Fibroblast of skin of abdomen (primary cell): ENCODE measurements around the gene CADM3.

Source experiments
- DNase-seq: peaks from one replicate; pipeline ENCODE4 v3.0.0-alpha.2; 2013

CADM3 gene

GRCh38 chr1:159173320-159173719 is 1.9 kb downstream of the CADM3 start:
- no peak for DNase-seq

DNA sequence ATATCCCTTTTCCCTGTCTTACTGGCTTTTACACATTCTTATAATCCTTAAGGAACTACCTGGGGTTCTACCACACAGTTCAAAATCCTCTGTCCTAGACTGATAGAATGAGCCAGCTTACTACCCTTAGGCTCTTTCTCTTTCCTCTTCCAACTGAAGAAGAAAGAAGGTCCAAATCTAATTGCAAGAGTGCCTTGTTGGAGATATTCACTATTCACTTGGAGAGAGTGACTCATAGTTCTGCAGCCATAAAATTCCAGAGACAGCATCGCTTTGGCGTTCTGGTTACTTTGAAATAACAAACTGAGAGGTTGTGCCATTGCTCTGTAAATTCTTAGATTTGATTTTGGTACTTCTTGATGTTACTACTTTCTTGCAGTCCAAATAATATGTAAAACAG is 4.2 kb downstream of the CADM3 start:
- no peak for DNase-seq

DNA sequence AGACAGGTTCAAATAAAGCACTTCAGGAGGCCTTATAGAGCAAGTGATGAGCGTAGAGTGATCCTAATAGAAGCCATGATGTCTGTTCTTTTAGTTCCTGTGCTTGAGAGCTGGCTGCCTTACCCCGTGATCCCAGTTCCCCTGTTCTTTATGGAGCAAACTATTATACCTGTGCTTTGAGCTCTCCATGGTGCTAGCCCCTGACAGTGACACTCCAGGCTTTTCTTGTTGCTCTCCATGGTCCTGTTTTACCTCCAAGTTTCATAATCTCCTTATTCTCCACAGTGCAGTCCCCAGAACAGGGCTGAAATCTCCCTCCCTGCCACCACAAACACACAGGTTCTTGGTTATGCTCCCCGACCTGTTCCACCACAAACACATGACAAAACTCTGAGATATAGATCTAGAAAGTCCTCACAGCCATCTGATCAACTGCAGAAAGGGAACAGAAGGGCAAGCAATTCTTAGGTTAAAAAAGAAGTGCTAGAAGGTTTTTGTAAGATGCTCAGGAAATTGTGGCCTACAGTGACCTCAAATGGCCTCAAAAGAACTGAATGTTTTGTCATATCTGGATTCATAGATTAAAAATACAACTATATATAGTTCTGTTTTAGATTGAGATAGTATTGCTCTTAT is 6.0 kb downstream of the CADM3 start:
- DNase-seq: peak; percentile 65

DNA sequence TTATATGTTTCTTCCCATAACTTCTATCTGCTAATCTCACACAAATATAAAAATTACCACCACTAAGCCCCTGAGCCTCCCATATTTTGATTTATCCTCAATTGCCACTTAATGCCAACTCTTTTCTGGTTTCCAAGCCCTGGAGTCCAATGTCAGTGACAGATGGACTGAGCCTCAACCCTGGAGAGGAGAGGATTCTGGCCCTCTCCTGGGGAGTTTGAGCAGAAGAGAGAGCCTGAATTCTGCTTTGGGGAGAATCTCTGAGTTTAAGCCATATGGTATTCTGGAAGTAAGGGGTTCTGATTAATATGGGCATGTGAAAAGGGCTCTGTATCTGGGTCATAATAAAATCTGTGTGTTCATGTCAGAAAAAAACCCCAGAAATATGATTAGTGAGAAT is 8.5 kb downstream of the CADM3 start:
- DNase-seq: no peak

DNA sequence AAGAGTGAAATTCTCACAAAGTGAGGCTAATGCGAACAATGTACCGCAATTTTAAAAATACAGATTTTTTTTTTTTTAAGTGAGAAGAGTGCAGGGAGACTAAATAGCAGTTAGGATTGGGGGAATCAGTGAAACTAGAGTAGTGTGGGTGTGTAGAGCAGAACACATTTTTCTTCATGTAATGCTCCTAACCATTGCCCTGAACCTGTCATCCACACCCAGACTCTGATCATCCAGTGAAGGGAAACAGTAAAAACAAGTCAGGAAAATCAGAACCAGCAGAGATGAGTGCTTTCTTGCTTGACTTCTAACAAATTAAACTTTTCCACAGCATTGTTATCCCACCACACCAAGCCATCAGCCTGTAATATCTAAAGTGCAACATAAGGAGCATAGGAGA is 9.1 kb downstream of the CADM3 start:
- no peak for DNase-seq

- no peak for DNase-seq
These were observed 10.1 kb downstream of the CADM3 start for GRCh38 chr1:159181328-159182024.

GRCh38 chr1:159184201-159184600 is 12.8 kb downstream of the CADM3 start:
- no peak for DNase-seq

DNA sequence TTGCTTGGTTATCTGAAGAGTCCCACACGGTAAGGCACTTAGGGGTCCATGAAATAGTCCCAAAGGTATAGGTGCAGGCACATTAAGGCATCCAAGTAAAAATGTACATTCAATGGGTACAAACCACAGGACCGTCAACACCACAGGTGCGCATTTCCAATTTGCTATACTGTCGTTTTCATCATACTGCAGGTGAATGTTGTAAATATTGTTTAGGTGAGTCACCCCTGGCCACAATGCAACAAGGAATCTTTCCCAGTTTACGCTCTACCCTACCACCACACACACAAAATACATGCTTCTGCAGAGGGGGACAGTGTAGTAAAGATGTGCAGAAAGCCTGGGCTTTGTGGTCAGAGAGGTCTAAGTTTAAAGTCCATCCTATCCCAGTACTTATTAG is 13.7 kb downstream of the CADM3 start:
- DNase-seq: no peak

DNA sequence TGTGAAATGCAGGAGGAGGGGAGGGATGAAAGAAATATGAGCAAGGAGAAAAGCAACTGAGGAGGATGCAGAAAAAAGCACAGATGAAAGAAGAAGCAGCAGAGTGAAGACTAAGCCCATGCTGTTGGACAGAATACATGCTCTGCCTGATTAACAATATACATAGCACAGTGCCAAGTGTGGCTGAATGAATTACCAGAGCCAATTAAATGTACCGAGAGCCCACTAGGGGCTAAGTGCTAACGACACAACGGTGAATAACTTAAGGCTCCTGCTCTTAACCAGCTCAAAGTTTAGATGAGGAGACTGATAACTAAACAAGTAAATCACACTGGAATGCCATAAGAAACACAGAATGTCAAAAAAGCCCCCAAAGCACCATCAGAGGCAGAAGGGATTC is 15.6 kb downstream of the CADM3 start:
- DNase-seq: no peak

DNA sequence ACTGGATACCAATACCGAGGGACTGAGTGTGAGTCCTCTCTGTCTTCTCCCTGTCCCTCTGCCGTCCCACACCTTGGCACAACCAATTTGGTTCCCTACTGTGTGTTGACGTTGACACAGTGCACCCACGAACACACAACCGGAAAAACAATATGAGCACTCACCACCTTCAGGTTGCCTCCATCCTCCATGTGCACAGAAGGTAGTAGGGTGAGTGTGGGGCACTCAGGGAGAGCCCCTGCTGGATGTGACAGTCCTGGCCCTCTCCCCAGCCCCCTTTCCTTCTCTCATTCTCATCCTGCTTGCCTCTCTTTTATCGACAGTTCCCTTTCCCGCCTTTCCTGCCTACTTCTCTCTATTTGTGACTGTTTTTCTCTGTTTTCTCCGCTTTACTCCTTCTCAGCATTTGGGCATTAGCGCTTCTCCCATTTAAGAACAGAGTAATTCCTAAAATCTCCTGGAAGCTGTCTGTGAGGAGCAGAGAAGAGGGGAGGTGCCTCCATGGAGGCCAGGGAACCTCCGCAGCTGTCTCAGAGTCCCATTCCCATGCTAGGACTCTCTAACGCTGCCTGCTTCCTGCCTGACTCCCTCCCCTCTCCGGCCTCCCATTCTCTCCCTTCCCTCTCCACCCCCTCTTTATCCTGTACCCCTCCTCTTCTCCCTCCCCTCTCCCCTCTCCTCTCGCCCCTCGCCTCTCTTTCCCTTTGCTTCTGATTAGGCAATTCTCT is 16.4 kb downstream of the CADM3 start:
- no peak for DNase-seq

- DNase-seq: peak; percentile 26
These were observed 17.0 kb downstream of the CADM3 start for GRCh38 chr1:159188375-159188788.

- no peak for DNase-seq
These were observed 19.0 kb downstream of the CADM3 start for GRCh38 chr1:159190441-159190840.

DNA sequence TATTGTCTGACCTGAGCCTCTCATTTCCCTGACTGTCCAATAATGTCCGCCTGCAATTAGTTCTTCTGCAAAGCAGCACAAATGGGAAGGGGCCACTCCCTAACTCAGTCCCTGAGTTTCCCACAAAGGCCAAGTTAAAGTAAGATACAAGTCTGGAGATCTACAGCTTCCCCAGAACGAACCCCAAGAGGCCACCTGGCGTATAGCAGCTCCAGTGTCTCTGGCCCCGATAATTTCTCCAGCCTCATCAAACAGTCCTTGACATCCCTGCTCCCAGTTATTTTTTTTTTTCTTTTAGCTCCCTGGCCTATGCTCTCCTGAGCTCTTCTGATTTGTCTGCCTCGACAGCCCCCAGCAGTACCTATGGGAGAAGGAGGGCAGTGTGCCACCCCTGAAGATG is 25.1 kb downstream of the CADM3 start:
- no peak for DNase-seq

- DNase-seq: peak; percentile 66
These were observed 26.4 kb downstream of the CADM3 start for GRCh38 chr1:159197561-159198557.

- DNase-seq: no peak
These were observed 28.5 kb downstream of the CADM3 start for GRCh38 chr1:159199901-159200300.

GRCh38 chr1:159200769-159201168 is 29.4 kb downstream of the CADM3 start:
- no peak for DNase-seq

DNA sequence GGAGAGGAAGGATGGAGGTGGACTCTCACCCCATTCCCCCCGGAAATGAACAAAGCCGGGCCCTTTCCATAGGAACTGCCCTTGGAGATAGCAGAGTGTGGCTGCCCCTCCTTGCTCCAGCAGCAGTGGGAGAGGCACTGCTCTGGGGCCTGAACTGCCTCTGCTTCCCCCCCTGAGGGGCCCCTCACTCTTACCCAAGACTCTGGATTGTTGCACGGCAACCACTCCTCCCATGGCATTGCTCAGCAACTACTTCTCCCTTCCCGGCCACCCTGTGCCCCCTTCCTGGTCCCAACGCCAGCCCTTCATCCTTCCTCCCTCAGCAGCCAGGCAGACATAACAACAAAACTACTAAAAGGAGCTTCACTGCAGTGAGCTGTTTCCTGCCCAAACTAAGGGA is 30.2 kb downstream of the CADM3 start:
- no peak for DNase-seq

GRCh38 chr1:159203610-159204009 is 32.2 kb downstream of the CADM3 start:
- DNase-seq: no peak

- no peak for DNase-seq
These were observed 33.0 kb downstream of the CADM3 start, which contains the start of gene ACKR1 for GRCh38 chr1:159204161-159205141. Gene ACKR1 (plus strand): TSS chr1:159204875. CDS start chr1:159204960, 85 bp downstream.

DNA sequence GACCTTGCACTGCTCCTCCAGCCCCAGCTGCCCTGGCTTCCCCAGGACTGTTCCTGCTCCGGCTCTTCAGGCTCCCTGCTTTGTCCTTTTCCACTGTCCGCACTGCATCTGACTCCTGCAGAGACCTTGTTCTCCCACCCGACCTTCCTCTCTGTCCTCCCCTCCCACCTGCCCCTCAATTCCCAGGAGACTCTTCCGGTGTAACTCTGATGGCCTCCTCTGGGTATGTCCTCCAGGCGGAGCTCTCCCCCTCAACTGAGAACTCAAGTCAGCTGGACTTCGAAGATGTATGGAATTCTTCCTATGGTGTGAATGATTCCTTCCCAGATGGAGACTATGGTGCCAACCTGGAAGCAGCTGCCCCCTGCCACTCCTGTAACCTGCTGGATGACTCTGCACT is 33.8 kb downstream of the CADM3 start:
- DNase-seq: no peak

- DNase-seq: no peak
These were observed 34.7 kb downstream of the CADM3 start for GRCh38 chr1:159206110-159206509.
